ENCODE data around the gene INHBC.

DNA sequence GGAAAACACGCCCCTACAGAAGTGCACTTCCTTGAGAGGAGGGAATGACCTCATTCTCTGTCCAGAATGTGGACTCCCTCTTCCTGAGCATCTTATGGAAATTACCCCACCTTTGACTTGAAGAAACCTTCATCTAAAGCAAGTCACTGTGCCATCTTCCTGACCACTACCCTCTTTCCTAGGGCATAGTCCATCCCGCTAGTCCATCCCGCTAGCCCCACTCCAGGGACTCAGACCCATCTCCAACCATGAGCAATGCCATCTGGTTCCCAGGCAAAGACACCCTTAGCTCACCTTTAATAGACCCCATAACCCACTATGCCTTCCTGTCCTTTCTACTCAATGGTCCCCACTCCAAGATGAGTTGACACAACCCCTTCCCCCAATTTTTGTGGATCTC, 15.5 kb downstream of the INHBC start:
- TF ChIP-seq, protein P1, sequence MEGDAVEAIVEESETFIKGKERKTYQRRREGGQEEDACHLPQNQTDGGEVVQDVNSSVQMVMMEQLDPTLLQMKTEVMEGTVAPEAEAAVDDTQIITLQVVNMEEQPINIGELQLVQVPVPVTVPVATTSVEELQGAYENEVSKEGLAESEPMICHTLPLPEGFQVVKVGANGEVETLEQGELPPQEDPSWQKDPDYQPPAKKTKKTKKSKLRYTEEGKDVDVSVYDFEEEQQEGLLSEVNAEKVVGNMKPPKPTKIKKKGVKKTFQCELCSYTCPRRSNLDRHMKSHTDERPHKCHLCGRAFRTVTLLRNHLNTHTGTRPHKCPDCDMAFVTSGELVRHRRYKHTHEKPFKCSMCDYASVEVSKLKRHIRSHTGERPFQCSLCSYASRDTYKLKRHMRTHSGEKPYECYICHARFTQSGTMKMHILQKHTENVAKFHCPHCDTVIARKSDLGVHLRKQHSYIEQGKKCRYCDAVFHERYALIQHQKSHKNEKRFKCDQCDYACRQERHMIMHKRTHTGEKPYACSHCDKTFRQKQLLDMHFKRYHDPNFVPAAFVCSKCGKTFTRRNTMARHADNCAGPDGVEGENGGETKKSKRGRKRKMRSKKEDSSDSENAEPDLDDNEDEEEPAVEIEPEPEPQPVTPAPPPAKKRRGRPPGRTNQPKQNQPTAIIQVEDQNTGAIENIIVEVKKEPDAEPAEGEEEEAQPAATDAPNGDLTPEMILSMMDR (IDR thresholded peaks at IDR 0.05), result no peak
- no peak for TF ChIP-seq POLR2A (IDR thresholded peaks at IDR 0.05)
